A673 (cell line): ENCODE results near the gene RAB3C.

ENCODE experiments used
- EZH2 ChIP-seq: fragments of 200-600 bp; sonication (generic); IDR thresholded peaks from 2 replicates; pipeline ENCODE4 v1.6.1; 2017; ENCODE audit warnings: borderline replicate concordance, low read depth, mild to moderate bottlenecking, mixed read lengths, antibody characterized with exemption, low read length; ENCODE audit not compliant: poor library complexity, severe bottlenecking
- TF ChIP-seq, protein P1 (sequence below): fragments of 300-800, 200-600 bp; sonication (generic); conservative IDR thresholded peaks from 2 replicates; pipeline ENCODE4 v1.5.1; 2017; ENCODE audit warnings: low read depth, mild to moderate bottlenecking, antibody characterized with exemption, low read length, moderate library complexity, mixed read lengths

DNA sequence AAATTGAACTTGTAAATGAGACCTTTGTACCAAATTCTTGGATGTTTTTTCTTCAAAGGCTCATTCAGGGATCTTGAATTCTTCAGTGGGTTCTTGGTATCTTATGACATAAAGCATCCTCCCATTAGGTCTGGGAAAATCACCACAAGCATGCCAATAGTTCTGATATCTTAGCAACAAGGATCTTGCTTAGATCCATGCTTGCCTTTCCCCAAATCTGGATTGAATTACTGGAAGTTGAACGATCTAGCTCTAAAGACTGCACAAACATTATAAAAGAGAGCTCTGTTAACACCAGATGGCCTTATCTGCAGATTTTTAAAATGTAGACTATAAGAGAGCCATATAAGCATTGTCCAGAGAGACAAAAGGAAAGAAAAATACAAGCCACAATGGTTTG lies 266.3 kb downstream of the RAB3C start:
- TF ChIP-seq, protein P1, sequence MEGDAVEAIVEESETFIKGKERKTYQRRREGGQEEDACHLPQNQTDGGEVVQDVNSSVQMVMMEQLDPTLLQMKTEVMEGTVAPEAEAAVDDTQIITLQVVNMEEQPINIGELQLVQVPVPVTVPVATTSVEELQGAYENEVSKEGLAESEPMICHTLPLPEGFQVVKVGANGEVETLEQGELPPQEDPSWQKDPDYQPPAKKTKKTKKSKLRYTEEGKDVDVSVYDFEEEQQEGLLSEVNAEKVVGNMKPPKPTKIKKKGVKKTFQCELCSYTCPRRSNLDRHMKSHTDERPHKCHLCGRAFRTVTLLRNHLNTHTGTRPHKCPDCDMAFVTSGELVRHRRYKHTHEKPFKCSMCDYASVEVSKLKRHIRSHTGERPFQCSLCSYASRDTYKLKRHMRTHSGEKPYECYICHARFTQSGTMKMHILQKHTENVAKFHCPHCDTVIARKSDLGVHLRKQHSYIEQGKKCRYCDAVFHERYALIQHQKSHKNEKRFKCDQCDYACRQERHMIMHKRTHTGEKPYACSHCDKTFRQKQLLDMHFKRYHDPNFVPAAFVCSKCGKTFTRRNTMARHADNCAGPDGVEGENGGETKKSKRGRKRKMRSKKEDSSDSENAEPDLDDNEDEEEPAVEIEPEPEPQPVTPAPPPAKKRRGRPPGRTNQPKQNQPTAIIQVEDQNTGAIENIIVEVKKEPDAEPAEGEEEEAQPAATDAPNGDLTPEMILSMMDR: no peak
- no peak for TF ChIP-seq EZH2
